ENCODE data around the gene CEP112. TPM values are rescaled to one million over a fixed set of nuclear protein-coding genes. Genes with fewer than 3 reads are reported as not detected.

The CEP112 gene
- polyA plus RNA-seq, 2 donors, result 1.6 to 3.1 TPM

GRCh38 chr17:65918500-65918899 is 273.4 kb downstream of the CEP112 start:
- Histone ChIP-seq H3K36me3 (ENCODE audit: control insufficient read depth in 2 of 2, insufficient read depth in 2 of 2, low read length in 1 of 2) (no peaks in the 10 kb centered on the region), H3K27me3 (ENCODE audit: control insufficient read depth in 1 of 2, insufficient read depth in 2 of 2, low read length in 2 of 2) (no peaks in the 10 kb centered on the region), H3K4me1 (ENCODE audit: control insufficient read depth in 2 of 2, insufficient read depth in 2 of 2, low read length in 1 of 2) (no peaks in the 10 kb centered on the region), H3K27ac (ENCODE audit: low read depth in 2 of 2, low read length in 1 of 2) (no peak overlapping the region), H3K9me3 (ENCODE audit: control insufficient read depth in 2 of 2, insufficient read depth in 1 of 2, low read depth in 1 of 2, low read length in 1 of 2) (no peaks in the 10 kb centered on the region), H3K4me3 (ENCODE audit: low read depth in 1 of 2, low read length in 2 of 2) (no peak overlapping the region)
- WGBS, 2 donors, result 64 to 72% methylated on average over 1 of the region's 1 CpG

GRCh38 chr17:65917560-65917959 is 274.4 kb downstream of the CEP112 start:
- Histone ChIP-seq H3K27ac (ENCODE audit: low read depth in 2 of 2, low read length in 1 of 2) (no peak overlapping the region), H3K4me3 (ENCODE audit: low read depth in 1 of 2, low read length in 2 of 2) (no peak overlapping the region)
- 76 to 81% methylated on average over 6 of the region's 6 CpGs for WGBS, 2 donors

GRCh38 chr17:65916425-65916824 is 275.5 kb downstream of the CEP112 start:
- Histone ChIP-seq H3K4me3 (ENCODE audit: low read depth in 1 of 2, low read length in 2 of 2) (no peak overlapping the region), H3K27ac (ENCODE audit: low read depth in 2 of 2, low read length in 1 of 2) (no peak overlapping the region), H3K9me3 (ENCODE audit: control insufficient read depth in 2 of 2, insufficient read depth in 1 of 2, low read depth in 1 of 2, low read length in 1 of 2) (no peaks in the 10 kb centered on the region), H3K27me3 (ENCODE audit: control insufficient read depth in 1 of 2, insufficient read depth in 2 of 2, low read length in 2 of 2) (no peaks in the 10 kb centered on the region), H3K4me1 (ENCODE audit: control insufficient read depth in 2 of 2, insufficient read depth in 2 of 2, low read length in 1 of 2) (no peaks in the 10 kb centered on the region), H3K36me3 (ENCODE audit: control insufficient read depth in 2 of 2, insufficient read depth in 2 of 2, low read length in 1 of 2) (no peaks in the 10 kb centered on the region)
- 80 to 83% methylated on average over 2 of the region's 2 CpGs for WGBS, 2 donors

More at GRCh38 chr17:65917560-65917959, 274.4 kb downstream of the CEP112 start:
- Histone ChIP-seq H3K36me3 (ENCODE audit: control insufficient read depth in 2 of 2, insufficient read depth in 2 of 2, low read length in 1 of 2) (no peaks in the 10 kb centered on the region), H3K4me1 (ENCODE audit: control insufficient read depth in 2 of 2, insufficient read depth in 2 of 2, low read length in 1 of 2) (no peaks in the 10 kb centered on the region), H3K27me3 (ENCODE audit: control insufficient read depth in 1 of 2, insufficient read depth in 2 of 2, low read length in 2 of 2) (no peaks in the 10 kb centered on the region), H3K9me3 (ENCODE audit: control insufficient read depth in 2 of 2, insufficient read depth in 1 of 2, low read depth in 1 of 2, low read length in 1 of 2) (no peaks in the 10 kb centered on the region)

GRCh38 chr17:65914784-65915342 is 277.1 kb downstream of the CEP112 start:
- Histone ChIP-seq H3K4me3 (ENCODE audit: low read depth in 1 of 2, low read length in 2 of 2) (no peak overlapping the region), H3K4me1 (ENCODE audit: control insufficient read depth in 2 of 2, insufficient read depth in 2 of 2, low read length in 1 of 2) (no peaks in the 10 kb centered on the region), H3K36me3 (ENCODE audit: control insufficient read depth in 2 of 2, insufficient read depth in 2 of 2, low read length in 1 of 2) (no peaks in the 10 kb centered on the region), H3K27me3 (ENCODE audit: control insufficient read depth in 1 of 2, insufficient read depth in 2 of 2, low read length in 2 of 2) (no peaks in the 10 kb centered on the region), H3K9me3 (ENCODE audit: control insufficient read depth in 2 of 2, insufficient read depth in 1 of 2, low read depth in 1 of 2, low read length in 1 of 2) (no peaks in the 10 kb centered on the region), H3K27ac (ENCODE audit: low read depth in 2 of 2, low read length in 1 of 2) (no peak overlapping the region)
- WGBS, 2 donors, result 73 to 75% methylated on average over 5 of the region's 5 CpGs

GRCh38 chr17:65913326-65913850 is 278.5 kb downstream of the CEP112 start:
- WGBS, 2 donors, result 87 to 92% methylated on average over 4 of the region's 4 CpGs
- no peaks in the 10 kb centered on the region for H3K9me3 ChIP-seq (ENCODE audit: control insufficient read depth in 2 of 2, insufficient read depth in 1 of 2, low read depth in 1 of 2, low read length in 1 of 2)
- H3K4me3 ChIP-seq (ENCODE audit: low read depth in 1 of 2, low read length in 2 of 2), result no peak overlapping the region

GRCh38 chr17:65910836-65911235 is 281.1 kb downstream of the CEP112 start:
- H3K27ac ChIP-seq (ENCODE audit: low read depth in 2 of 2, low read length in 1 of 2), result no peak overlapping the region
- no peak overlapping the region for H3K4me3 ChIP-seq (ENCODE audit: low read depth in 1 of 2, low read length in 2 of 2)
- no peaks in the 10 kb centered on the region for H3K27me3 ChIP-seq (ENCODE audit: control insufficient read depth in 1 of 2, insufficient read depth in 2 of 2, low read length in 2 of 2)
- H3K9me3 ChIP-seq (ENCODE audit: control insufficient read depth in 2 of 2, insufficient read depth in 1 of 2, low read depth in 1 of 2, low read length in 1 of 2), result no peaks in the 10 kb centered on the region
- H3K36me3 ChIP-seq (ENCODE audit: control insufficient read depth in 2 of 2, insufficient read depth in 2 of 2, low read length in 1 of 2), result no peaks in the 10 kb centered on the region
- WGBS, 2 donors, result 86 to 90% methylated on average over 1 of the region's 1 CpG
- no peaks in the 10 kb centered on the region for H3K4me1 ChIP-seq (ENCODE audit: control insufficient read depth in 2 of 2, insufficient read depth in 2 of 2, low read length in 1 of 2)

More at GRCh38 chr17:65913326-65913850, 278.5 kb downstream of the CEP112 start:
- H3K27ac ChIP-seq (ENCODE audit: low read depth in 2 of 2, low read length in 1 of 2), result no peak overlapping the region
- H3K36me3 ChIP-seq (ENCODE audit: control insufficient read depth in 2 of 2, insufficient read depth in 2 of 2, low read length in 1 of 2), result no peaks in the 10 kb centered on the region
- H3K27me3 ChIP-seq (ENCODE audit: control insufficient read depth in 1 of 2, insufficient read depth in 2 of 2, low read length in 2 of 2), result no peaks in the 10 kb centered on the region
- no peaks in the 10 kb centered on the region for H3K4me1 ChIP-seq (ENCODE audit: control insufficient read depth in 2 of 2, insufficient read depth in 2 of 2, low read length in 1 of 2)

- H3K9me3 ChIP-seq (ENCODE audit: control insufficient read depth in 2 of 2, insufficient read depth in 1 of 2, low read depth in 1 of 2, low read length in 1 of 2), result no peaks in the 10 kb centered on the region
- no peak overlapping the region for H3K27ac ChIP-seq (ENCODE audit: low read depth in 2 of 2, low read length in 1 of 2)
- H3K4me1 ChIP-seq (ENCODE audit: control insufficient read depth in 2 of 2, insufficient read depth in 2 of 2, low read length in 1 of 2), result no peaks in the 10 kb centered on the region
- no peak overlapping the region for H3K4me3 ChIP-seq (ENCODE audit: low read depth in 1 of 2, low read length in 2 of 2)
- H3K27me3 ChIP-seq (ENCODE audit: control insufficient read depth in 1 of 2, insufficient read depth in 2 of 2, low read length in 2 of 2), result no peaks in the 10 kb centered on the region
- H3K36me3 ChIP-seq (ENCODE audit: control insufficient read depth in 2 of 2, insufficient read depth in 2 of 2, low read length in 1 of 2), result no peaks in the 10 kb centered on the region
- WGBS, 2 donors, result 67 to 84% methylated on average over 11 of the region's 11 CpGs
These were observed 289.0 kb downstream of the CEP112 start for GRCh38 chr17:65902831-65903522.

GRCh38 chr17:65902155-65902554 is 289.8 kb downstream of the CEP112 start:
- H3K27ac ChIP-seq (ENCODE audit: low read depth in 2 of 2, low read length in 1 of 2), result no peak overlapping the region
- no peaks in the 10 kb centered on the region for H3K9me3 ChIP-seq (ENCODE audit: control insufficient read depth in 2 of 2, insufficient read depth in 1 of 2, low read depth in 1 of 2, low read length in 1 of 2)
- no peaks in the 10 kb centered on the region for H3K27me3 ChIP-seq (ENCODE audit: control insufficient read depth in 1 of 2, insufficient read depth in 2 of 2, low read length in 2 of 2)
- H3K4me3 ChIP-seq (ENCODE audit: low read depth in 1 of 2, low read length in 2 of 2), result no peak overlapping the region
- H3K36me3 ChIP-seq (ENCODE audit: control insufficient read depth in 2 of 2, insufficient read depth in 2 of 2, low read length in 1 of 2), result no peaks in the 10 kb centered on the region
- no peaks in the 10 kb centered on the region for H3K4me1 ChIP-seq (ENCODE audit: control insufficient read depth in 2 of 2, insufficient read depth in 2 of 2, low read length in 1 of 2)
- 94 to 95% methylated on average over 10 of the region's 10 CpGs for WGBS, 2 donors

GRCh38 chr17:65901394-65901793 is 290.5 kb downstream of the CEP112 start:
- Histone ChIP-seq H3K4me1 (ENCODE audit: control insufficient read depth in 2 of 2, insufficient read depth in 2 of 2, low read length in 1 of 2) (no peaks in the 10 kb centered on the region), H3K36me3 (ENCODE audit: control insufficient read depth in 2 of 2, insufficient read depth in 2 of 2, low read length in 1 of 2) (no peaks in the 10 kb centered on the region), H3K27me3 (ENCODE audit: control insufficient read depth in 1 of 2, insufficient read depth in 2 of 2, low read length in 2 of 2) (no peaks in the 10 kb centered on the region), H3K27ac (ENCODE audit: low read depth in 2 of 2, low read length in 1 of 2) (no peak overlapping the region), H3K4me3 (ENCODE audit: low read depth in 1 of 2, low read length in 2 of 2) (no peak overlapping the region), H3K9me3 (ENCODE audit: control insufficient read depth in 2 of 2, insufficient read depth in 1 of 2, low read depth in 1 of 2, low read length in 1 of 2) (no peaks in the 10 kb centered on the region)

GRCh38 chr17:65900216-65900615 is 291.7 kb downstream of the CEP112 start:
- 87 to 92% methylated on average over 6 of the region's 6 CpGs for WGBS, 2 donors
- Histone ChIP-seq H3K9me3 (ENCODE audit: control insufficient read depth in 2 of 2, insufficient read depth in 1 of 2, low read depth in 1 of 2, low read length in 1 of 2) (no peaks in the 10 kb centered on the region), H3K4me3 (ENCODE audit: low read depth in 1 of 2, low read length in 2 of 2) (no peak overlapping the region), H3K27ac (ENCODE audit: low read depth in 2 of 2, low read length in 1 of 2) (no peak overlapping the region), H3K4me1 (ENCODE audit: control insufficient read depth in 2 of 2, insufficient read depth in 2 of 2, low read length in 1 of 2) (no peaks in the 10 kb centered on the region), H3K27me3 (ENCODE audit: control insufficient read depth in 1 of 2, insufficient read depth in 2 of 2, low read length in 2 of 2) (no peaks in the 10 kb centered on the region), H3K36me3 (ENCODE audit: control insufficient read depth in 2 of 2, insufficient read depth in 2 of 2, low read length in 1 of 2) (no peaks in the 10 kb centered on the region)
